ENCODE results near the gene TRIM38. TPM values are rescaled to one million over a fixed set of nuclear protein-coding genes. Genes with fewer than 3 reads are reported as not detected.
A peak's percentile ranks its signal among the peaks of the same experiment; 100 is the strongest.

Gene TRIM38
- total RNA-seq, 1 donor from 2014 or later: 6.8 TPM

DNA sequence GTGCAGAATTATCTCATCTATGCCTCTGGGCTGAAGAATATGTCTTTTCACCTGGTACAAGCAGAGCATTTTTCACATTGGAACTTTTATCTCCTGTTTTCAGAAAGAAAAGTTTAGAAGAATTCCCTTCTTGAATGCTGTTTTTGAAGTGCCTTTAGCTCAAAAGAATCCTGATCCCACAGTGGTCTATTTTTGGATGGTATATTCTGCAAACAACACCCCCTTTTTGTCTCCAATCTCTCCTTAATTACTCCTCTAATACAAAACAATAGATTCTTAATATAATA lies 66.9 kb downstream of the TRIM38 start:
- Histone ChIP-seq H3K9me3 (ENCODE audit: insufficient read depth, low read depth, low read length) (no peaks in the 10 kb centered on the region), H3K27ac (ENCODE audit: low read depth, low read length) (peak overlapping the region; percentile 24), H3K4me2 (ENCODE audit: low read length) (peak overlapping the region; percentile 17), H3K4me1 (ENCODE audit: insufficient read depth, low read length) (peaks cover 37% of the 10 kb centered on the region), H3K9ac (ENCODE audit: low read length) (no peak overlapping the region), H2AFZ (ENCODE audit: low read depth, low read length) (no peak overlapping the region), H3K27me3 (ENCODE audit: insufficient read depth, low read length) (no peaks in the 10 kb centered on the region), H3K79me2 (ENCODE audit: insufficient read depth, low read length) (no peaks in the 10 kb centered on the region), H4K20me1 (ENCODE audit: insufficient read depth, low read length) (no peaks in the 10 kb centered on the region), H3K4me3 (ENCODE audit: insufficient read depth, low read depth, low read length) (no peak overlapping the region), H3K36me3 (ENCODE audit: insufficient read depth, low read length) (no peaks in the 10 kb centered on the region)
- FAIRE-seq (no peak), DNase-seq (ENCODE audit: low read depth) (no peak)
- Mint-ChIP-seq H3K27me3 (ENCODE audit: low read depth, unreplicated experiment) (no peaks in the 10 kb centered on the region), H3K4me1 (ENCODE audit: low read depth, unreplicated experiment) (peaks cover 39% of the 10 kb centered on the region), H3K4me3 (ENCODE audit: unreplicated experiment) (no peak overlapping the region), H3K9me3 (ENCODE audit: unreplicated experiment) (no peaks in the 10 kb centered on the region), H3K36me3 (ENCODE audit: low read depth, unreplicated experiment) (no peaks in the 10 kb centered on the region), H3K27ac (ENCODE audit: unreplicated experiment) (no peak overlapping the region)
- TF ChIP-seq EZH2 (IDR thresholded peaks at IDR 0.05; ENCODE audit: insufficient read depth, low read length): no peak

DNA sequence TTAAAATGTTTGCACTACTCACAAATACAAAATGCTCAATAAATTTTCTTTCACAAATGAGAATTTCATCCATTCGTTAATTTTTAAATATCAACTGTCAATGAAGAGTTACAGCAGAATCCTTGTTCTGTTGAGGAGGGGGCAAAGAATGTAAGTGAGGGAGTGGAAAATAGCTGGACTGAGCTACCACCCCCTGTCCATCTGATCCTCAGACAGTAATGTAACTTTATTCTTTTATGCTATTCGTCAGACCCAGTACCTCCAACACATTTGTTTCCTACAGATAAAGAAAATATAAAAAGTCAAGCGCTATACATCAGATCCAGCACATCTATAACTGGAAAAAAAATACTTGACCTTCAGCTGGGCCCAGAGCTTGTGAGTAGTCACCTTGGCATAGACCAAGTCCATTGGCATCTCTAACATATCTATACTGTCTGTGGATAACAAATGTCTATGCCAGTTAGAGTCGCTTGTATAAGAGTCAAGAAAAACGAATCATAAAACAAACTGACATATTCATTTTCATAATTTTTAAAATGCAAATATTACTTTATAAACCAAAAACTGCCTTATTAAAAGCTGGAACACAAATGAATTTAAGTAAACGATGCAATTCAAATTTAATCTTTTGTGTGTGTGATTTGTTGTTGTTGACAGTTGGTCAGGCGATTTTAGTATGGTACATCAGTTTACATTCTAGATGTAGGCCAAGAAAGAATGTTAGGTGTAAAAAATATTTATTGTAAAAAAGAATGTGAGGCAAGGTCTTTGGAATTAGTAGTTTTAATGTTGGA lies 67.5 kb downstream of the TRIM38 start:
- Histone ChIP-seq H3K9ac (ENCODE audit: low read length) (no peak overlapping the region), H2AFZ (ENCODE audit: low read depth, low read length) (no peak overlapping the region), H3K4me2 (ENCODE audit: low read length) (peak overlapping the region; percentile 14), H3K4me1 (ENCODE audit: insufficient read depth, low read length) (peaks cover 37% of the 10 kb centered on the region), H3K79me2 (ENCODE audit: insufficient read depth, low read length) (no peaks in the 10 kb centered on the region), H3K4me3 (ENCODE audit: insufficient read depth, low read depth, low read length) (no peak overlapping the region), H3K9me3 (ENCODE audit: insufficient read depth, low read depth, low read length) (no peaks in the 10 kb centered on the region), H3K27me3 (ENCODE audit: insufficient read depth, low read length) (no peaks in the 10 kb centered on the region), H4K20me1 (ENCODE audit: insufficient read depth, low read length) (no peaks in the 10 kb centered on the region), H3K36me3 (ENCODE audit: insufficient read depth, low read length) (no peaks in the 10 kb centered on the region), H3K27ac (ENCODE audit: low read depth, low read length) (no peak overlapping the region)
- no peak for FAIRE-seq
- no peak overlapping the region for H3K27ac Mint-ChIP-seq (ENCODE audit: unreplicated experiment)
- H3K36me3 Mint-ChIP-seq (ENCODE audit: low read depth, unreplicated experiment): no peaks in the 10 kb centered on the region
- H3K9me3 Mint-ChIP-seq (ENCODE audit: unreplicated experiment): no peaks in the 10 kb centered on the region
- H3K4me3 Mint-ChIP-seq (ENCODE audit: unreplicated experiment): peak overlapping the region; percentile 2
- no peaks in the 10 kb centered on the region for H3K27me3 Mint-ChIP-seq (ENCODE audit: low read depth, unreplicated experiment)
- TF ChIP-seq, protein P1, sequence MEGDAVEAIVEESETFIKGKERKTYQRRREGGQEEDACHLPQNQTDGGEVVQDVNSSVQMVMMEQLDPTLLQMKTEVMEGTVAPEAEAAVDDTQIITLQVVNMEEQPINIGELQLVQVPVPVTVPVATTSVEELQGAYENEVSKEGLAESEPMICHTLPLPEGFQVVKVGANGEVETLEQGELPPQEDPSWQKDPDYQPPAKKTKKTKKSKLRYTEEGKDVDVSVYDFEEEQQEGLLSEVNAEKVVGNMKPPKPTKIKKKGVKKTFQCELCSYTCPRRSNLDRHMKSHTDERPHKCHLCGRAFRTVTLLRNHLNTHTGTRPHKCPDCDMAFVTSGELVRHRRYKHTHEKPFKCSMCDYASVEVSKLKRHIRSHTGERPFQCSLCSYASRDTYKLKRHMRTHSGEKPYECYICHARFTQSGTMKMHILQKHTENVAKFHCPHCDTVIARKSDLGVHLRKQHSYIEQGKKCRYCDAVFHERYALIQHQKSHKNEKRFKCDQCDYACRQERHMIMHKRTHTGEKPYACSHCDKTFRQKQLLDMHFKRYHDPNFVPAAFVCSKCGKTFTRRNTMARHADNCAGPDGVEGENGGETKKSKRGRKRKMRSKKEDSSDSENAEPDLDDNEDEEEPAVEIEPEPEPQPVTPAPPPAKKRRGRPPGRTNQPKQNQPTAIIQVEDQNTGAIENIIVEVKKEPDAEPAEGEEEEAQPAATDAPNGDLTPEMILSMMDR (IDR thresholded peaks at IDR 0.05; ENCODE audit: insufficient read depth, low read depth, low read length): no peak
- TF ChIP-seq EZH2 (IDR thresholded peaks at IDR 0.05; ENCODE audit: insufficient read depth, low read length): no peak
- no peak for DNase-seq (ENCODE audit: low read depth)
- peaks cover 42% of the 10 kb centered on the region for H3K4me1 Mint-ChIP-seq (ENCODE audit: low read depth, unreplicated experiment)

DNA sequence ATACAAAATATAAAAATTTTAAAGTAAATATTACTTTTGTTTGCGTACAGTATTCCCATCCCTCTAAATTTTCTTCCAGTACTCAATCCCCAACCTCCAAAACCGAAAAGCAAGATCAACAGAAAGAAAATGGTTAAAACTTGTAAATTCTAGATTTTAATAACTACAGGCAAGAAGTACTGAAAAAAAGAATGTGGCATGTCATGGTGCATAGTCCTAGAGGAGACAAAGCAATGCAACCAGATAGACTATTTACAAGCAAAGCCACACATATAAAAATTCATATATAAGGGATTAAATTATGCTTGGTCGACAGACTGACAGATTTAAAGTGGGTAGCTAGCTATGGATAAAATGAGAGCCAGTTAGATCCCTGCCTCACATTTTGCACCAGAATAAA lies 68.1 kb downstream of the TRIM38 start:
- H3K27me3 Mint-ChIP-seq (ENCODE audit: low read depth, unreplicated experiment): no peaks in the 10 kb centered on the region
- no peak overlapping the region for H2AFZ ChIP-seq (ENCODE audit: low read depth, low read length)
- peak overlapping the region; percentile 89 for H3K4me3 Mint-ChIP-seq (ENCODE audit: unreplicated experiment)
- no peaks in the 10 kb centered on the region for H3K9me3 Mint-ChIP-seq (ENCODE audit: unreplicated experiment)
- H3K27me3 ChIP-seq (ENCODE audit: insufficient read depth, low read length): no peaks in the 10 kb centered on the region
- no peaks in the 10 kb centered on the region for H3K36me3 Mint-ChIP-seq (ENCODE audit: low read depth, unreplicated experiment)
- no peaks in the 10 kb centered on the region for H4K20me1 ChIP-seq (ENCODE audit: insufficient read depth, low read length)
- no peak overlapping the region for H3K27ac Mint-ChIP-seq (ENCODE audit: unreplicated experiment)
- no peak for DNase-seq (ENCODE audit: low read depth)
- H3K27ac ChIP-seq (ENCODE audit: low read depth, low read length): no peak overlapping the region
- no peak for TF ChIP-seq EZH2 (IDR thresholded peaks at IDR 0.05; ENCODE audit: insufficient read depth, low read length)
- TF ChIP-seq, protein P1 (IDR thresholded peaks at IDR 0.05; ENCODE audit: insufficient read depth, low read depth, low read length): no peak
- FAIRE-seq: no peak
- H3K4me1 ChIP-seq (ENCODE audit: insufficient read depth, low read length): peaks cover 31% of the 10 kb centered on the region
- H3K4me1 Mint-ChIP-seq (ENCODE audit: low read depth, unreplicated experiment): peaks cover 36% of the 10 kb centered on the region
- H3K9ac ChIP-seq (ENCODE audit: low read length): peak overlapping the region; percentile 25
- H3K36me3 ChIP-seq (ENCODE audit: insufficient read depth, low read length): no peaks in the 10 kb centered on the region
- no peaks in the 10 kb centered on the region for H3K79me2 ChIP-seq (ENCODE audit: insufficient read depth, low read length)
- H3K9me3 ChIP-seq (ENCODE audit: insufficient read depth, low read depth, low read length): no peaks in the 10 kb centered on the region
- H3K4me2 ChIP-seq (ENCODE audit: low read length): peak overlapping the region; percentile 31
- no peak overlapping the region for H3K4me3 ChIP-seq (ENCODE audit: insufficient read depth, low read depth, low read length)

All from astrocyte (in vitro differentiated cells and primary cell).